ENCODE results near the gene ACSS1.

ACSS1 gene

DNA sequence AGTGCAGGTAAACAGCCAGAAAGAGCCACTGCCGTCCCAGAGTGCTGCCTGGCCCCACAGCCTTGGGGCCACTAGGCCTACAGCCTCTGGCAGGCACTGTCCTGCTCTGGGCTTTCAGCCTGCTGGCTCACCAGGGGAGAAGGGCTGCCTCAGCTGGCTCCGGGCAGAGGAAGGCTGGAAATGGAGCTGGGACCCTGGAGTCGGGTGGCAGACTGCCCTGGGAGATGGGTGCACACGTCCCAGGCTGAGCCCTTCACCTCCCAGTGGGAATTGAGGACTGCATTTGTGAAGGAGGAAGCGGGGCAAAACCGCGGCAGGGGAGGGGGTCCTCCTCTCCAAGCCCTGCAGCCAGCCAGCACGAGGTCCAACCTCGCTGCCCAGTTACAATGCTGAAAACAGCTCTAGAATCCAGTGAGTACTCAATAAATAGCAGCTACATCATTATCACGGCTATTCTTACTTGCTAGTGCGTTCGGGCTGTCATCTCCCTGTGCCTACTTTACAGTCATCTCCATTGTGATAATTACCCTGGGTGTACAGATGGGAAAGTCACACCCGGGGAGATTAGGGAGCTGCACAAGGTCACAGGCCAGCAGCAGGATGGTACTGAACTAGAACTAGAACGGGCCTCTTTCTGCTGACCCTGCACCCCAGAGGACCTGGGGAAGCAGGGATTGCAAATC, 13.1 kb downstream of the ACSS1 start:
- no peak for DNase-seq

DNA sequence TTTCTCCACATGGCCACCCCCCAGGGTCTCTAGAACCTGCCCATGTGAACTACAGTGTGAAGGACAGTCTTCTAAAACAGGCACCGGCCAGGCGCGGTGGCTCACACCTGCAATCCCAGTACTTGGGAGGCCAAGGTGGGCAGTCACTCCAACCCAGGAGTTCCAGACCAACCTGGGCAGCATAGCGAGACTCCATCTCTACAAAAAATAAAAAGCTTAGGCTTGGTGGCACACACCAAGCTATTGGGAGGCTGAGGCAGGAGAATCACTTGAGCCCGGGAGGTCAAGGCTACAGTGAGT, 13.7 kb downstream of the ACSS1 start:
- no peak for DNase-seq

DNA sequence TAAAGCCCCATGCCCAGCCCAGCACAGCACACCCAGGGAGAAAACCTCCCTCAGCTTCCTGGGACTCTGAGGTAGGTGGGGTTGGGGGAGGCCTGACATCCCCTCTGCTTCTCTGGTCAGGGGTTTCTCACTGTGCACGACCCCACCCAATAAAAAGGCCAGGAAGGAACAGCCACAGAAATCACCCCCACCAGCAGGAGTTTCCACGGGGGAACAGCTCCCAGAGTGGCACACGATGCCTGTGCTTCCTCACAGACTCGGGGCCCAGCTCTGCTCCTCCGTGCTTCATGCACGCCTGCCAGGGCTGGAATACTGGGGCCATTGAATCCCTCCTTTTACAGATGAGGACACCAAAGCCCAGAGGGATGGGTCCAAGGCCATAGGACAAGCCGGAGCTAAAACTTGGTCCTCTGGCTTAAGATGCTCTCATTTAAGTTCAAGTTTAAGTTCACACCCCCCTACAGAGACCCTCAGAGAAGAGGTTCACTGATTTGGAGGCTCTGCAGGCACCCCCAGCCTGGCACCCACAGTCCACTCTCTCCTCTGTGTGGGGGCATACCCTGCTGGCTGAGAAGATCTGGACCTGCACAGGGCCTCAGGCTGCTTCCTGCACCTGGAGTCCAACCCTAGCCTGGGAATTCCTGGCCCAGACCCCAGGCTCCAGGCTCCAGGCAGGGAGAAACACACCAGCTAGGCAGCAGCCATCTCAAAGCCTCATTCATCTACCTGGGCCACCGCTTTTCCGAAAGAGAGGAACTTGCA, 14.3 kb downstream of the ACSS1 start:
- DNase-seq: no peak

DNA sequence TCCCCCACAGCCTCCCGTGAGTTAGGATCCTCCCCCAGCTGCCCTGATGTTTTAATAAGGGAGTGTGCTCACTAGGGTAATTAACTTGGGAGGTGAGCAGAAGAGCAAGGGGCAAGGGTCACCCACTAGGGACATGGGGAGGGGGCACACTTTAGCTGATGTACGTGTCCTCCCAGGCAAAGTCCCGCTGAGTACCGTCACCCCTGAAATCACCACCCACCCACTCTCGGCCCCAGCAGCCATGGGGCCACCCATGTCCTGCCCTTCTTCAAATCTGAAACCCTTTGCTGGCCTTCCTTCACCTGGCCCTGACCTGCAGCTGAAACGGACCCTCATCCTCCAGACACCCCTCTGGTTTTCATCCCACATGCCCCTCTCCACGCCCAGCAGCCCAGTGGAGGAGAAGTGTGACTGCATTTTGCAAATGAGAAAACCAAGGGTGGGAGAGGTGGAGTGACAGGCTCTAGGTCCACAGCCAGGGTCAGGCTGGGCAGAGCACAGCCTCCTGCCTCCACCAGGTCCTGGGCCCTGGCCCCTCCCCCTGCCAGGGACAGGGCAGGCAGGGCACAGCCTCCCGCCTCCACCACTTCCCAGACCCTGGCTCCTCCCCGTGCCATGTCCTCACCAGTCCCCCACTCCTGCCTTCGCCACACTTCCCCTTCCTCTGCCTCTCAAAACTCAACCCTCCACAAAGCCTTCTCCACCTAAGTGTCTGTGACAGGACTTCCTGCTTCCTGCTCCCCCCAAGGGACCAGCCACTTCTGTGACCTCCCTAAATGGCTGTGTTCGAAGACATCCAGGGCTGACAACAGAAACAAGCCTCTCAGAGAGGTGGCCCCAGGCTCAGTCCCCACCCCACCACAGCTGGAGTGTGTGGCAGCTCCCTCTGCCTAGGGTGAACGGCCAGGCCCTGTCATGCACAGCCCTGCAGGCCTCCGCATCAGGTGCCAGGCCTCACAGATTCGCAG, 15.1 kb downstream of the ACSS1 start:
- DNase-seq: peak; percentile 49

DNA sequence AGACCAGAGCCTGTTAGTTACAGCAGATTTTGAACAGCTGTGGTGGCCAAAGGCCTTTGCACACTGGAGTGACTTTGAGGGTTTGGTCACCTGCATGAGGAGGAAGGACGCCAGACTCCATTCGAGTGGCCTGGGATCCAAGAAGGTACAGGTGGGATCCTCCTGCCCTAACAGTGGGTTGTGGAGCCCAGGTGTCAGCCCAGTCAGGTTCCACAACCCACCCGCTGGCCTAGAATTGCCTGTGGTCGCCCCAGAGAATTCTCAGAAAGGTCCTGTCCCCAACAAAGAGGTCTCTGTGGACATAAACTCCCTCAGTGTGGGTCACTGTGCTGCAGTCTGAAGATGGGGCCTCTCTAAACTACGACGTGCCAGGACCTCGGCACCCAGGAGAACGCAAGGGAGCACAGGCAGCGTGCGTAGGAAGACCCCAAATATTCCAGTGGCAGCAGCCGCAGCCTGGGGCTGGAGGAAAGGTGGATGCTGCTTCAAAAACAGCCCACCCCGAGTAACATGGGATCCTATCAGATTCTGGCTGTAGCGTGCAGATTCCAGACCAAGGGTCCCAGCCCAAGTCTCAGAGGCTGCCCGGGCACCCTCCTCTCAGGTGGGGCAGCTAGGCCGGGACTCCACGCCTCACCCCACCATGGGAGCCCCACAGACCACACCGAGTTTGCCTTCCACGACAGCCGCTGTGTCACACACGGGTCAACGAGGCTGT, 16.0 kb downstream of the ACSS1 start:
- DNase-seq: no peak

DNA sequence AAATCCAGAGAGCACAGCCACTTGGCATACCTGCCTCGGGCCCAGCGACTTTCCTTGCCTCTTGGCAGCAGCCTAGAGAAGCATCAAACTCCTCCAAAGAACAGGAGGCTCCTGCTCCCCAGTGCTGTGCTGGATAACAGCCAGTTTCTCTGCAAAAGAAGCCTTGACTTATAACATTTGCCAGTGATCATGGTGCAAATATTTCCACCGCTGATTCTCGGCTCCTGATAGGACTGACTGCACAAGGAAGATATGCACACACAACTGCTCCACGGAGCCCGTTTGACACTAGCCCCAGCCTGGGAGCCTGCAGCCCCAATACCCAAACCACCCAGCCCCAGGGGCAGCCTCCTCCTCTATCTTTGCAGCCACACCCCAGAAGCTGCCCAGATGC, 17.5 kb downstream of the ACSS1 start:
- DNase-seq: no peak

DNA sequence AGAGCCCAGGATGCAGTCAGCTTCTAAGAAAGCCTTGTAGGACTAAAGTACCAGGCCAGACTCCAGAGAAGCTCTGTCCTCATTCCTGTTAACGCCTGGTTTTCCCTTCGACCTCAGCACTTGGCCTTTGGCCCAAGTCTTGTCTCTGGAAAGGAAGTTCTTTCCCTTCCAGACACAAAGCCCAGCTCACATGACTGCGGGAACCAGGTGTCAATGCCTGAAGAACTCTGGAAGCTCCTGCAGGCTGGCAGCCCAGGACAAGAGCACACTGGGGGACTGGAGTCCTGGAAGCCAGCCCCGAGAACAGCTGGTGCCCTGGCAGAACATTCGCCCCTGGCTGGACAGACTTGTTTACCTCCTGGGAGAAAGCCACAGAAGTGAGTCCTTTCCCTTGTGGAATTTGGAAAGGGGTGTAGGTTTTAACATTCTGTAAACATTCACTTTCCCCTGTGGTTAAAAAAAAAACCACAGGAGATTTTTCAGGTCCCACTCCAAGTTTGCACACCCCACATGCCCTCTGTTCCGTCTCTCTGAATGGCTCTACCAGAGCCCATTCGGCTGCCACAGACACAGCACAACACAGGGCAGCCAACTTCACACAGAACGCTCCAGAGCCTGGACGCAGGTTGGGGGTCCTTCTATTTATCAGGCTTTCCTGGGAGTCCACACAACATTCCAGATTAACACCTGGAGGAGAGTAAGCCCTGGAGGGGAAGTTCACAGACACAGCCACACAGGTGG, 18.1 kb downstream of the ACSS1 start:
- DNase-seq: no peak

DNA sequence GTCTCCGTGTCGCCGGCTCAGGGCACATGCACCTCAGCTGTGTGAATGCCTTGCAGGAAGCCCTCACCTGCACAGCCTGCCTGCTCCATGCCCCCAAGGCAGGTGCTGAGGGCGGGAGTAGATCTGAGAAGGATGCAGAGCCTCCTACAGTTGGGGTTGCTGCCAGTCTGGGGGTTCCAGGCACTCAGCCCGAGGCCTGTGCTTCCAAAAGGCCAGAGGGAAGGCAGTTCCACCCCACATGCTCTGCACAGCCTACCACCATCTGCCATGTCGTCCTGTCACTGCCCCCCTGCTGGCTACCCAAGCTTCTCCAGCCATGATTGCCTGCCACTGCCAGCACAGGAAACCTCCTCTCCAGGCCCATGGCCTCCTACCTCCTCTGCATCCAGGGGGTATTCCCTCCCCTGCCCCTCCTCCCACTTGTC, 19.3 kb downstream of the ACSS1 start:
- DNase-seq: no peak

DNA sequence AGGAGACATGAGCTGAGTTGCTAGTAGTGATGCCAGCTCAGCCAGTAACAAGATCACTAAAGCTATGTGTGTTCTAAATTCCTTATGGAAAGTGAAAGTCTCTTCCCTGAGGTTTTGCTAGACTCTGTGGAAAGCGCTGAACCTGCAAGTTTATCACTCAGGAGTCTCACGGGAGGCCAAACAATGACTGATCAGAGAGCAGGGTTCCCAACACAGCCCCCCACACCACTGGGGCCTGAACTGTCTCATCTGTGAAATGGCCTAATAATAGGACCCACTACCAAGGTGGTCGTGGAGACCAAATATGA, 19.9 kb downstream of the ACSS1 start:
- DNase-seq: peak; percentile 15

DNA sequence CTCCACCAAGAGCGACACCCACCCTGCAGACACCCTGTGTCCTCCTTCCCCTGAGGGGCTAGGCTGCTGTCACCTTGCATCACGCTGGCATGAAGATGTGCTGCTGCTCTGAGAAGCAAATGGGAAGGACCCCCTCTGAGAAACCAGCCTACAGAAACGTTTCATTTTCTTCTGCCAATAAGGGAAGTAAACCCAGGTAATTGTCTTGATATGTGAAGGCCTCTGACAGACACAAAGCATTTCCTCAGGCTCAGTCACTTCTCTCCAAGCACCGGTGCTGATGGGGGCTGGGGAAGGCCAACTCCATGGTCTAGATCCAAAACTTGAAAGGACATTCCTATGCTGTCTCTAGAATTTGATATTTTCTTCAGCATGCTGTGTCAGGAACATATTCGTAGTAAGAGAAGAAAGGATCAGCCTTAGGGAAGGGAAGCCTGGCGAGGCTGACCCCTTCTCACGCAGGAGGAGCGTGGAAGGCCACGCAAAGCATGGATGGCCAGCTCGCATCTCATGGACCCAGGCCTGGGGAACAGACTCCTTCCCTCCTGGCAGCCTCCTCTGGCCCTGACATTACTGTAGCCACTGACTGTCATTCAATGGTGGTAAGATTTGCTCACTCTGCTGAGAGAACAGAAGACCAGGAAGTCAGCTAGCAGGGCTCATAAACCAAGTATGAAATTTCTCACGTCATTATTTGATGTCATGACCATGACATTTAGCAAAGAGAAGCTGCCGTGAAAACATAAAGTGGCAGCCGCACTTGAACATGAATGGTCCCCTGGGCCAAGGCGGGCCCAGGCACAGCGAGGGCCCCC, 20.4 kb downstream of the ACSS1 start:
- DNase-seq: no peak

DNA sequence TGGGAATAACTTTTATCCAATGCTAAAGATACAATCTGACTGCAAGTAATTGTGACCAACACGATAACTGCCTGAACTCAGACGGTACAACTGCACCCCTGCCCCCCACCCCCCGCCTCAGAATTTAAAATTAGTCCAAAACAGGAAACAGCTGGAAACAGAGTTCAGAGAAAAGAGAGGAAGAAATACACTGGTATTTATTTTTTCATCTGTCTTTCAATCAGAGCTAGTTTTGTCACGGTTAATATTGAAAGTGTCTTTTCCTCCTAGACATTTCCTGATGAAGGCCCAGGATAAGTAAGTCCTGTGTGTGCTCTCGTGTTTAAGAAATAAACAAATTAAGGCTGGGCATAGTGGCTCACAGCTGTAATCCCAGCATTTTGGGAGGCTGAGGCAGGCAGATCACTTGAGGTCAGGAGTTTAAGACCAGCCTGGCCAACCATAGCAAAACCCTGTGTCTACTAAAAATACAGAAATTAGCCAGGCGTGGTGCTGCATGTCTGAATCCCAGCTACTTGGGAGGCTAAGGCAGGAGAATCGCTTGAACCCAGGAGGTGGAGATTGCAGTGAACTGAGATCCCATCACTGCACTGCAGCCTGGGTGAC, 21.5 kb downstream of the ACSS1 start:
- DNase-seq: no peak

DNA sequence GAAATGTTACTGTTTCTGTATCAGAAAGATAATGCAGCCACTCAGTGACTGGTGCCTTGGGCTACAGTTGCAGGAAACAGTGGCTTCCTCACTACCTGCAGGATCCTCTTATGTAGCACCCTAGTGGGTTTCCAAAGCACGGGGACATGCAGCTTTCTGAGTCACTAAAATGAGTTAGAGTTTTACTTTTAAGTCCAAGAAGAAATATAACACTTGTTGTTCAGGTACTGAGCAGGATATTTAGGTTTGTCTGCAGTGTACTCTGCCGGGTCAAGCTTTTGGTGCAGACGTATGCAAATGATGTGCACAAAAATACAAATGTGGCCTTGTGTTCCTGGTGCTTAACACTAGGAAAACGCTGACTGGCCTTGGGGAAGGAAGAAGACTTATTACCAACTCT, 22.0 kb downstream of the ACSS1 start:
- no peak for DNase-seq

DNA sequence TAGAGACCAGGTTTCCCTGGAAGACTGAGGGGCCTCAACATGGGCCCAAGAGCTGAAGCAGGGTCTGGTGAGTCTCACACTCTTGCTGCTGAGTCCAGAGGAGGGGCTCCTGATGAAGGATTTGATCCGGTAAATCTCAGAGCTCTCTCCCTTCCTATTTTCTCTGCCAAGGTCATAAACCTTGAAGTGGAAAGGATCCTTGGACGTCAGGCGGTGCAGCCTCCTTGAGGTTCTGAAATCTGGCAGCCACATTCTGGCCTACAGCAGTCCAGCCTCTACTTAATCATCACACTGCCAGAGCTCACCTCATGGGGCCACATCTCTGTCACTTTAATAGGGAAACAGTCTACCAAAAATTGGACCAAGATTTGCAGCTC, 24.0 kb downstream of the ACSS1 start:
- no peak for DNase-seq

DNA sequence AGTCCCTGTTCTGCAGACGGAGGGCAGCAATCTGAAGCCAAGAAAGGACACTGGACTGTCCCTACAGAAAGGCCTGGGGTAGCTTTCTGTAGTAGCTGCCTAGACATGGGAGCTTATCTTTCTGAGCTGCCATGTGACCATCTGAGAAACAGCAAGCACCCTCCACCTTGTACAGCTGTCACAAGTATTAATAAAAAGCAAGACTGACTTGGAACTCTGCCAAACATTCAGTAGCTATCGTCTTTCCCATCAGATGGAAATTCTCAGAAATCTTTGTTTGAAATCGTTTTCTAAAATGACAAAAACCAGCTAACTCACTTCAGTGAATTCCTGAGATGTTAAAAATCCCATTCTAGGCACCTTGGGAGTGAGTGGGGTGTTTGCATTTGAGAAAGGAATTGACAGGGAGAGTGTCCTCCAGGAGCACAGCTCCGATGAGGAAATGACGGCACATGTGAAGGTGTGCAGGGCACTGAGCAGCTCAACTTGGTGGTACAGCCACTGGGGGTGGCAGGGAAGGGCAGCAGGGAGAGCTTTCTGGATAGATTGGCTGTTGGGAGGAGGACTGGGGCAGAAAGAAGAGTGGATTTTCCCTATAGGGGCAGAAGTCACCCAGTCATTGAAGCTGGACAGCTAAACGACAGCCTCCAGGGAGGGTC, 24.5 kb downstream of the ACSS1 start:
- DNase-seq: no peak

DNA sequence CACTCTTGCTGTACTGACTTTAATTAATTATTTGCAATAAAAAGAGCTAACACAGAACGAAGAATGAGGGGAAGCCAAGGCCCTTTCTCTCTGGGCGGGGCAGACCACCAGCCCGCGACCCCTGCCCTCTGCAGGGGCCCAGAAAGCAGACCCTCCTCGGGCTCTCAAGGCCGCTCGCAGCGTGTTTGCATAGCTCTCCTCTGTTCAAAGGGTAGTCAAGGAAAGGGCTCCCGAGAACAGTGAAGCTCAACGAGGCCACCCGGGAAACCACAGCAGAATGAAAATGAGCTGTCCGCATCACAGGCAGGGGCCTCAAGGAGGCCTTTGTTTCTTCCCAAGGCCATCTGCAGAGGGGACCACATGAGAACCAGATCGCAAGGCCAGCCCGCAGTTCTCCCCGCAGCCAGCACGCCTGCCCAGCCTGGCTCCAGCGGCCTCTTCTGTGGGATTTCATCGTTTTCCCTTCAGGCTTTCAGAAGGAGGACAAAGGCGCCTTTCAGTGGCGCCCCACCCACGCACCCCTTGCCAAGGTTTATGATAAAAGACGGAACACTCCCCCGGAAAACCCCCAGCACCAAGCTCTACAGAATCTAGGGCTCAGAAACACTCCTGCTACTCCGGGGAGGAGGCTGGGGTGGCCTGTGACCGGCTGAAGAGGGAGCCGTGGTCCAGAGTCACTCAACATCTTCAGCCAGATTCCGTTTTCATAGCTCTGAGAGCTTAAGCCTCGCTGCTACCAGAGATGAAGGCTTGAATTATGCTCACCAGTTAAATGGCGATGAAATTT, 25.3 kb downstream of the ACSS1 start:
- no peak for DNase-seq

DNA sequence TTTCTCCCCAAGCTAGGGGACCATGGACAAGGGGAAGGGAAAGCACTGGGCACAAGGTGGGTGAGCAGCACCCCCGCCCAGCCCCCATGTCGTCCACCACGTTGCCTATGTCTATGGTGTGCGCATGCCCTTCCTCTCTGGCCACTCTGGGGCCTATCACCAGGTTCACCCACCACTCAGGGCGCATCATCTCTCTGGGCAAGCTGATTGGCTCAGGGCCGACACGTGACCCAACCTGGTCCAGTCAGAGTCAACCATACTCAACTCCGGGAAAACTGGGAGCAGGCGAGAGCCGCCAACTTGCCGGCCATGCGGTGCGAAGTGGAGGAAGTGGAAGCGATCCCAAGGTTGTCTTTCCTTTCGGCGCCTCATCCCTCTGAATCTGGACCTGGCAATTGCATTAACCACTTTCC, 25.9 kb downstream of the ACSS1 start:
- no peak for DNase-seq

DNA sequence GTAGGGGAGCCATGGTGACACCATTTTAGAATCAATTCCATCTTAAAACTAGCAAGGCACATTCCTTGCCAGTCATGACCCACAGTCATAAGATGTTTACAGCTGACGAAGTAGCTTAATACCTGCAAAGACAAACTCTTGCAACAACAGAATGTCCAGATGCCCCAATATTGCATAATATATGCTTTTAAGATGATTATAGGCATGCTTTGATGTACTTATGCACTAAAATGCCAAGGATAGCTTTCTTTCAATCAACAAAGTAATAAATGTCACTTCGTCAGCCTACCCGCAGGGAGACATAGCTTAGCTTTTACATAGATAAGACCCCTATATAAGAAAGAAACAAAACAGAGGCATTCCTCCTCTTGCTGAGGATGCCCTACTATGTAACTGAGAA, 26.7 kb downstream of the ACSS1 start:
- no peak for DNase-seq

DNA sequence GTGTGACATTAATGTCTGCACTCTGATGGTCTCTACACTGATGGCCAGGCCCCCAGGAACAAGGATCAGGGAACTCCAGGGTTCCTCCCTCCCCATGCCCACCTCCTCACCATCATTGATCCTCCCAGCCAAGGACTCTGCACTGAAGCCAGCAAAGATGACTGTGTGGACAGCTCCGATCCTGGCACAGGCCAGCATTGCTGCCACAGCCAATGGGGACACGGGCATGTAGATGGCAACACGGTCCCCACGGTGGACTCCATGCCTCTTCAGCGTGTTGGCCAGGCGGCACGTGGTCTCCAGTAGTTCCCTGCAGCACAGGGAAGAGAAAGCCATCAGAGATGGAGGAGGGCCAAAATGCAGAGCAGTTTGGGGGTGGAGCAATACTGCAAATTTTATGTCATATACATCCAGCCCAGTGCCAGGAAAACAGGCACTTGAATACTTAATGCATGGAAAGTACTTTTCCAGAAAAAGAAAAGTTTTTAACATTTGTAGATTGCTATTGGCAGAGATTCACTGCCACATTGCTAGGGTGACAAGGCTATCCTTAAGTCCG, 27.2 kb downstream of the ACSS1 start:
- no peak for DNase-seq

DNA sequence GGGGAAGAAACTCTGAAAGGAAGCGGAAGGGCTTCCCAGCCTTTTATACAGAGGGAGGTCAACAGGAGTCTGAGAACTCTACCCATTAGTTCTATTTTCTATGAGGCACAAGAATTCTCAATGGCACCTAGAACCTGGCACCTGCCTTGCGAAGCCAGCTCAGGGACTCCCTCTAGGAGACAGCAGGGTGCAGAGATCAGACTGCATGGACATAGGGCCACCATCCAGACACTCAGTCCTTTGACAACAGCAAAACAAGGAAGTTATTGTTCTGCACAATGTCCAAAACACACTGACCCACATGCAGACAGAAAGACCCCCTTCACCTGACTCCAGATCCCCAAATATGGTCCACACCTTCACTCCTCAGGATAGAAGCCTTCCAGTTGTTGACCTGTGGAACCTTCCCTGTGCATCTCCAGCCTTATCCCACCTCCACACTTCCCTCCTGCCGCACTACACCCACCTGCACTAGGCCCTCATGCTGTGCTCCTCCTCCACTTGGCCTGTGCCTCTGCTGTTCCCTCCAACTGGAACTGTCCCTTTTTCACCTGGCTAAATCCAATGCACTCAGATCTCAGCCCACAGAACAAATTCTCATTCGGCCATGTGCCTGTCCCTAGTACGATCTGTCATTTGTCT, 27.8 kb downstream of the ACSS1 start:
- DNase-seq: no peak

Data from suppressor macrophage treated with lipopolysaccharide for 4 hours (primary cell).